ENCODE data around the gene JMJD8.

DNA sequence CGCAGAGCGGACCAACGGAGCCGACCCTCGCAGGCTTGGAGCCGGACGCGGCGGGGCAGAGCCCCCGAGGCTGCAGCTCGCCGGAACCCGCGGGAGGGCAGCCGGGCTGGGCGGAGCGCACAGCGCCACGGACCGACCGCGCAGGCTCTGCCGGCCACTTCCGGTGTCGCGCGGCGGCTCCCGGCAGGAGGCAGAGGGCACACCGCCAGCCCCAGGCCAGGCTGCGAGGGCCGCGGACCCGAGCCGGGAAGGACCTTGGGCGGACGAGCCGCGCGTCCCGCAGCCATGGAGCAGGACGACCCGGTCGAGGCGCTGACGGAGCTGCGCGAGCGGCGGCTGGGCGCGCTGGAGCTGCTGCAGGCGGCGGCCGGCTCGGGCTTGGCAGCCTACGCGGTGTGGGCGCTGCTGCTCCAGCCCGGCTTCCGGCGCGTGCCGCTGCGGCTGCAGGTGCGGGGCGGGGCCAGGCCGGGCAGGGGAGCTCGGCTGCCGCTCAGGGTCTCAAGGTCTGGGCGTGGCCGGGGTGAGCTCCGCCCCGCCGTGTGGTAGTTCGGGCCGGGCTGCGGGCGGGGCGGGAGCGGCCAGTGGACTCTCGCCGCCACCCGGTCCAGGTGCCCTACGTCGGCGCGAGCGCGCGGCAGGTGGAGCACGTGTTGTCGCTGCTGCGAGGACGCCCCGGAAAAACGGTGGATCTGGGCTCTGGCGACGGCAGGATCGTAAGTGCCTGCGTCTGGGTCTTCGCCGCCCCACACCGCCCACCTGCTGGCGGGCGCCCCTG is 37.0 kb upstream of the JMJD8 start, which contains the start of gene ANTKMT:
- TF ChIP-seq POLR2AphosphoS5 (IDR thresholded peaks at IDR 0.05; ENCODE audit: insufficient read depth in 1 of 2, low read depth in 1 of 2) (no peak), POLR2A (IDR thresholded peaks at IDR 0.05) (peak in 1 of 2 donors; percentile 6)

Measured in vagina (tissue), 2 donors.